Neuron (in vitro differentiated cells): ENCODE measurements around the gene NRP1.
A peak's percentile ranks its signal among the peaks of the same experiment; 100 is the strongest.

Source experiments
- H2AFZ ChIP-seq: one replicate; pipeline ENCODE4 v1.6.1; 2013; ENCODE audit warnings: low read depth, mild to moderate bottlenecking, inconsistent platforms, low read length, moderate library complexity
- H3K27me3 ChIP-seq: one replicate; pipeline ENCODE4 v1.6.1; 2013; ENCODE audit warnings: low read length; ENCODE audit not compliant: insufficient read depth
- H3K36me3 ChIP-seq: one replicate; pipeline ENCODE4 v1.6.1; 2013; ENCODE audit warnings: low read length; ENCODE audit not compliant: insufficient read depth
- H3K4me1 ChIP-seq: one replicate; pipeline ENCODE4 v1.6.1; 2013; ENCODE audit warnings: low read length; ENCODE audit not compliant: insufficient read depth
- H3K4me3 ChIP-seq: 2 replicates; pipeline ENCODE4 v1.5.1; 2013; ENCODE audit warnings: mild to moderate bottlenecking, low read length, moderate library complexity
- H3K9me3 ChIP-seq: one replicate; pipeline ENCODE4 v1.6.1; 2013; ENCODE audit warnings: low read length

Gene NRP1

DNA sequence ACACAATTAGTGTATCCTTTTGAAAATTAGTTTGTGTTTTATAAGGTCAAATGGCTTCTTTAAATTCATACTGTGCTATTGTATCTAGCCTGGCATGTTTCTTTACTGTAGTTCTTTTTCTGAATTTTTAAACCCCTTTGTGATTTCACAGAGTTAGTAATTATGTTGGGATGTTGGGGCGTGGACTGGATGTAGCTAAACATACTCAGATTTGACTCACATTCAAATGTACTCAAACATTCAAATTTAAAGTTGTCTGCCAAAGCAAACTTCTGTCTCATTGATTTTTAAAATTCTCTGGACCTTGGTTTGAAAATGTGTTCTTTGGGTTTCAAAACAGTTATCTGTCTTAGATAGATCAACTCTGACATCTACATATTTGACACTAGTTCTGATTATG is 7.2 kb upstream of the NRP1 start:
- no peak overlapping the region for H3K4me3 ChIP-seq
- H3K9me3 ChIP-seq, result peaks cover 2% of the 10 kb centered on the region
- H2AFZ ChIP-seq, result no peak overlapping the region
- H3K27me3 ChIP-seq, result no peaks in the 10 kb centered on the region
- H3K4me1 ChIP-seq, result peaks cover 20% of the 10 kb centered on the region
- H3K36me3 ChIP-seq, result no peaks in the 10 kb centered on the region

DNA sequence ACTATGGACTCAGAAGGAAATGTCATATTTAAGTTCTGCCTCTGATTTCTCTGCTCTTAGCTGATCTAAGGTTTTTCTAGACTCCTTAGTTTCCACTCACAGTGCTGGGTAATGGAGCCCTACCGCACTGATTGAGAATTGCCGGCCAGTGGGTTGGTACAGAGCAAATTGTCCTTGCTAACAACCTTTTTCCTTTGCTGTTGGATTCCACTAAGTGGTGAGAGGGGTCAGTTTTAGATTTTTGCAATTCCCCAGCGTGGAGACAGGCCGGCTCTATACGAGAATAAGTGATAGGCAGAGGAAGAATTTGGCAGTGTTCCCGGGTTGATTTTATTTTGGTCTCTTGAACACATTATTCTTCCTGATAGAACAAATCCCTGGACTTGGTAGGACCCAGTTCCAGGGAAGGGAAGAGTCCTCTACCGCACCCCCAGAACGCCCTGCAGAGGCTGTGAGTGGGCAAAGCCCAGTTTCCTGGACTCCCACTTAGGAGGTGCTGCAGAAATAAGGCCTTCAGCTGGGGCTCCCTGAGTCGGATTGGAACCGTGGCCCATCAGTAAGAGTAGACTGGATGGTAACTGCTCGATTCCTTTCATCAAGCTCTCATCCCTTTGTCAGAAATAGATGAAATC is 3.0 kb upstream of the NRP1 start:
- Histone ChIP-seq H3K9me3 (no peaks in the 10 kb centered on the region), H3K4me3 (peak overlapping the region; percentile 63), H3K36me3 (no peaks in the 10 kb centered on the region), H2AFZ (peak overlapping the region; percentile 86), H3K4me1 (peaks cover 30% of the 10 kb centered on the region), H3K27me3 (no peaks in the 10 kb centered on the region)

DNA sequence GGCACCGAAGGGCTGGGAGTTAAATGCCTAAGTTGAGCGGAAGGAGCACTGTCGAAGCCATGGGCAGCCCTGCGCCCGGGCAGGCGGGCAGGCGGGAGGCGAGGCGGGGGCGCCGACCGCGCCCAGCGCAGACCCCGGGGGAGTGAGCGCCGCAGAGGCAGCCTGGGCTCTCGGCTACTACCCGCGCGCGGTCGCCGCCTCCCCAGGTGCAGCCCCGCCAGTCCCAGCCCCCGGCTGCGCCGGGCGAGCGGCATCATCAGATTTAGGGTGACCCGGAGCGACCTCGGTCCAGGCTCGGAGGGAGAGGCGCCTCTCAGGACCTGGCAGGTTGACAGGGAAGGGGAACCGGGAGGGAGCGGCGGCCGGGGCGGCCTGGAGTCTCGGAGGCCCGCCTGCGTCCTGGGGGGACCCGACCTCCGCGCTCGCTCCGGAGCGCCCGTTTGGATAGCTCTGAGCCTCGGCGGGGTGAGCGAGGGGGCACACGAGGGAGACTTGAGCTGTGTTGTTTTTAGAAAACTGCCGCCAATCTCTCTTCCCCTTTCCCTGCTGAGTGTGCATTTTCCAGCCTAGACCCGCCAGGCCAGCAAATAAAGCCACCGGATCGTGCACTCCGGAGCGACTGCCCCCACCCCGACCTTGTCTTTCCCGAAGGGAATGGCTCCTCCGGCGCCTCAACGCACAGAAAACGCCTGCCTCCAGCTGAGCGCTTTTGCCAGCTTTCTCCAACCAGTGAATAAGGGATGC is 2.3 kb upstream of the NRP1 start:
- H3K9me3 ChIP-seq, result no peaks in the 10 kb centered on the region
- peak overlapping the region; percentile 86 for H2AFZ ChIP-seq
- no peaks in the 10 kb centered on the region for H3K27me3 ChIP-seq
- peak overlapping the region; percentile 63 for H3K4me3 ChIP-seq
- no peaks in the 10 kb centered on the region for H3K36me3 ChIP-seq
- H3K4me1 ChIP-seq, result peaks cover 29% of the 10 kb centered on the region

DNA sequence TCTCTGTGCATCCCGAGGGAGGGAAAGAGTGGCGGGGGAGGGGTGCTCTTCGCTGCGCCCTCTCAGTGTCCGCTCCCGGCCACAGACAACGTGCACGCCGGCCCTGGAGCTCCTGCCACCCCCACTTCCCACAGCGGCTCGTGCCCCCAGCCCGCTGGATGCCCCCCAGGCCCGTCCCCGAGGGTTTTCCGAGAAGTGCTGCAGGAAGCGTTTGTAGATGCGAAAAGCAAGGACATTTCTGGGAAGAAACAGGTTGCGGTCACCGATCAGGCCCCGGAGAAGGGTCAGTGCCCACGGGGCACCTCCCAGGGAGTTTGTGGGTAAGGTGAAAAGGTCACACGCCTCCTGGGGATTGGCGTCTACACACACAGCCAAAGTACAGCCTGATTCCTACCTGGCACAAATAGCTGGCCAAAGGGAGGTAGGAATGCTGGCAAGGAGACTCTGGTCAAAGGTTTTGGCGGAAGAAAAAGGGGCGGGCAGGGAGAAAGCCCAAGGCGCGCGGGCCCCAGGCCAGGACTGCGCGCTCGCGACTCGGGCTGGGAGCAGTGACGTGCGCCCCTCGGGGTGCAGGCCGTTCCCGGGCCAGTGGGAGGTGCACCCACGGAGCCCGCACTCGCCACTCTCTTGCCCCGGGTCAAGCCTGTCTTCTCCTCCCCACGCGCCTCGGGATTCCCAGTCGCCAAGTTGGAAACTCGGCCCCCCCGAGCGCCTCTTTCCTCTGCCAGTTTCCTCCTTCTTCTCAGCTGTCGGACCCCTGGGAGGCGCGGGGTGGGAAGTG is 1.5 kb upstream of the NRP1 start:
- no peaks in the 10 kb centered on the region for H3K27me3 ChIP-seq
- peak overlapping the region; percentile 86 for H2AFZ ChIP-seq
- peaks cover 36% of the 10 kb centered on the region for H3K4me1 ChIP-seq
- H3K4me3 ChIP-seq, result peak overlapping the region; percentile 63
- H3K36me3 ChIP-seq, result no peaks in the 10 kb centered on the region
- H3K9me3 ChIP-seq, result no peaks in the 10 kb centered on the region

DNA sequence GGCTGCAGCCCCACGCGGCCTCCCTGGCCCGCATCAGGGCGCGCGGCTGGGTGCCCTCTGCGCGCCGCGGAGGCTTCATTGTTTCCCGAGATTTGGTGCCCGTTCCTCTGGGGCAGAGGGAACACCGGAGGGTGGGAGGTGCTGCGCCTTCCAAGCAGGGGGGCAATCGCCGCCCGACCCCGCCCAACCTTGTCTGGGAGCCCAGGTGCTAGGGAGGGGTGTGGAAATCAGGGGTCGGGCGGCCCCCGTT is 1.0 kb upstream of the NRP1 start:
- Histone ChIP-seq H3K4me1 (peaks cover 41% of the 10 kb centered on the region), H3K36me3 (no peaks in the 10 kb centered on the region), H3K9me3 (no peaks in the 10 kb centered on the region), H3K4me3 (peak overlapping the region; percentile 63), H2AFZ (peak overlapping the region; percentile 86), H3K27me3 (no peaks in the 10 kb centered on the region)

DNA sequence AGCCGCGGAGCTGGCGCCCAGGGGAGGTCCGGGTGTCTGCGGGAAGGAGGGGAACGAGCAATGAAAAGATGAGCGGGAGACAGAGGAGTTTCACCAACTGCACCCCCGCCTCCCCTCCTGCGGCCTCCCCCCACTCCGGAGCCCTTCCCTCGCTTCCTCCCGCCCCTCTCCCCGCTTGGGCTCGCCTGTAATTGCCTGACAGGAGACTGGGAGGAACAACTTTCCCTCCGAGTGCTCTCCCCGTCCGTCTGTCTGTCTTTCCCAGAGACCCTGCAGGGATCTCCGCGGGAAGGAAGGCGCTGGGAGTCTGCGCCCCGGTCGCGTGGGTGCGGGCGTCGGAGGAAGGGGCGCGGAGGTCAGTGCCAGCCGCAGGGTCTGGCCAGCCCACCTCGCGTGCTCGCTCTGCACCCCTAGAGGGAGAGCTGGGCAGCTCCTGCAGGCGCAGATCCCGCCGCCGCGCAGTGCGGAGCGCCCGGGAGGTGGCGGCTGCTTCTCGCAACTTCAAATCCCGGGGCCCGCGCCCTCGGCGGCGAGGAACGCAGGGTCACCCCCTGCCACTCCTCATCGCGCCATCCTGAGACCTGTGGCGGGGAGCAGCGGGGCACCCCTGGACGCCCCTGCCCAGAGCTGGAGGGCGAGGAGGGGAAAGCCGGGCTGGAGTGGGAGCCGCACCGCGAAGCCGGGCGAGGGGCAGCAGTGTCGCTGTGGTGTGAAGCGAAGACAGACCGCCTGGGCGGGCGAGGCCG is 511 bp upstream of the NRP1 start:
- peak overlapping the region; percentile 63 for H3K4me3 ChIP-seq
- peak overlapping the region; percentile 86 for H2AFZ ChIP-seq
- peaks cover 2% of the 10 kb centered on the region for H3K36me3 ChIP-seq
- peaks cover 41% of the 10 kb centered on the region for H3K4me1 ChIP-seq
- H3K27me3 ChIP-seq, result no peaks in the 10 kb centered on the region
- no peaks in the 10 kb centered on the region for H3K9me3 ChIP-seq

DNA sequence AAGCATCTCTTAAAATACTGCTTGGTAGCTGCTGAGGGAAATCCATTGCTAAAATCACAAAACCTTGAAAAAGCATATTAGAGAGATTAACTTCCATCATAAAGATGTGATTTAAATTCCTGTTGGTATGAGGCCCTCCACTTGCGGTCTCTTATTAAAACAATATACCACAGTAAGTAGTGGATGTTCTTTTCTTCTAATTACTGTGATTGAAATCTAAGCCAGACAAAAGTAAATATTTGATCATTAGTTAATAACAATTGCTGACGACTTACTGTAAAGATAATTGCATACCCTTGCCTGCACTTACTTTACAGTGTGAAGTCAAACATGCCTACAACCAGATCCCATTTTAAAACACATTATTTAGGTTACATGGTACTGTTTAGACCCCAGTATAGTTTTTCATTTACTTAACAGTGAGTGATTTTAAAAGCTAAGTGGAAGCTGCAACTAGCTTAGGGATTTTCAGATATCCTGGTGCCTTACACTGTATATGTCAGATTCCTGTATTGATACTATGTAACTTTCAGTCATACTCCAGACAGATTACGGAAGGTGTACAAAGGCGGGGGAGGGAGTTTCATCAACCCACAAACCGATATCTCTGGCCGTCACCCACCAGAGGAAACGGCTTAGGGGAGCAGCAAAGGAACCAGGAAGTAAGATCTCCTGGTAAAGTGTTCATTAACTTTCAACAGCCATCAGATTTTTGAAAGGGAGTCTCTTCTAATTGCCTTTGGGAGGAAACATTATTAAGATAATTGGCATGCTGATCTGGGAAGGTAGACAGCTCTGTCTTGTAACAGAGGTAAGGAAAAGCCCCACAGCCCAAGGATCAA is 986 bp downstream of the NRP1 start:
- Histone ChIP-seq H2AFZ (peak overlapping the region; percentile 61), H3K27me3 (no peaks in the 10 kb centered on the region)

DNA sequence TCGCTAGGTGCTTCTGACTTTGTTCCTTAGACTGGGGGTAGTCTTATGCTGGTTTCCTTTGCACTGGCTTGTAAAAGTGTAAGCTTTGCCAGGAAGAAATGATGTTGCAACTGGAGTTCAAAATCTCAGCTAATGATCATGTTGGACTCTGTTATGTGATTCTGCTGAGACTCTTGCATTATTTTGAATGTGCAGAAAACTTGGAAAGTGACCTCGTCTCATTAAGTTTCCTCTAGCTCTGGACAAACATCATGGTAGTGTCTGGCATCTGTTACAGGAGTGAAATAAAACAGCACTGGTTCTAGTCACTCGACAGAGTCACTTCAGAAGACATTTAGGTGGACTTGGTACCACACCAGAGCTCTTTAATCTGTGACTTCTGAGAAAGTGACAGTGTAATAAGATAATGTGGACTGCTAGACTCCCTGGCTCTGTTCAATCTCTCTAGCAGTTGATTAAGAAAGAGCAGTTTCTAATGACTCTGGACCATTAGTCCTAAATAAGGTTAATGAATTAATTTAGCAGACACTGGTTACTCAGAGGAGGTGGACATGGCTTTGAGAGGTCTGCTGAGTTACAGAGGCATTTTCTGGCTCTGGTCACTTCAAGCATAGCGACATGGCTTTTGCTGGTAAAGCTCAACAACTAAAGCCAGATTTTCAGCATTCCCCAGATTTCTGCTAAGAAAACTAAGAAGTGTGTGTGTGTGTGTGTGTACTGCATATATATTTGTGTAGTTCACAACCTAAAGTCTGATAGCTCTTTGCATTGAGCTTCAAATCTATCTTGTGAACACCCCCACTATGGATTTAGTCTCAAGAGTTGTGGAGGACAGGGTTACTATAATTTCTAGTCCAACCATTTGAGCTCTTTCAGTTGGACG is 2.0 kb downstream of the NRP1 start:
- H3K9me3 ChIP-seq, result peaks cover 2% of the 10 kb centered on the region
- H3K36me3 ChIP-seq, result peaks cover 20% of the 10 kb centered on the region
- H3K4me3 ChIP-seq, result peak overlapping the region; percentile 63
- peaks cover 42% of the 10 kb centered on the region for H3K4me1 ChIP-seq
- H3K27me3 ChIP-seq, result no peaks in the 10 kb centered on the region
- no peak overlapping the region for H2AFZ ChIP-seq

More for the DNA sequence above, 986 bp downstream of the NRP1 start:
- H3K36me3 ChIP-seq, result peaks cover 15% of the 10 kb centered on the region
- H3K4me3 ChIP-seq, result peak overlapping the region; percentile 63
- peaks cover 44% of the 10 kb centered on the region for H3K4me1 ChIP-seq
- H3K9me3 ChIP-seq, result peaks cover 2% of the 10 kb centered on the region

DNA sequence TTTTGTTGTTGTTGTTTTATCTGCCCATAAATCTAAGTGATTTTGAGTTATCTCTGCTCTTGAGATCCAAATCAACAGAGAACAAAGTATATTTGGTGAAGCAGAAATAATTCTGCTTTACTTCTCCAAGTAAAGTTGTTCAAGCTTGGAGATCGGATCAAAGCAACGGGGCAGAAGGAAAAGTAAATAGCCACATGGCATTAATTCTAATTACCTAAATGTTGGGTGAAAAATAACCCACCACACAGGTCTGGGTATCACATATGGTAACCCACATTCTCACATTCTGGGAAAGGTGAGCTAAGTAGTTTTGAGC is 3.1 kb downstream of the NRP1 start:
- Histone ChIP-seq H3K4me1 (peaks cover 40% of the 10 kb centered on the region), H3K36me3 (peaks cover 20% of the 10 kb centered on the region), H3K4me3 (peak overlapping the region; percentile 63), H3K27me3 (no peaks in the 10 kb centered on the region), H3K9me3 (peaks cover 2% of the 10 kb centered on the region), H2AFZ (no peak overlapping the region)

DNA sequence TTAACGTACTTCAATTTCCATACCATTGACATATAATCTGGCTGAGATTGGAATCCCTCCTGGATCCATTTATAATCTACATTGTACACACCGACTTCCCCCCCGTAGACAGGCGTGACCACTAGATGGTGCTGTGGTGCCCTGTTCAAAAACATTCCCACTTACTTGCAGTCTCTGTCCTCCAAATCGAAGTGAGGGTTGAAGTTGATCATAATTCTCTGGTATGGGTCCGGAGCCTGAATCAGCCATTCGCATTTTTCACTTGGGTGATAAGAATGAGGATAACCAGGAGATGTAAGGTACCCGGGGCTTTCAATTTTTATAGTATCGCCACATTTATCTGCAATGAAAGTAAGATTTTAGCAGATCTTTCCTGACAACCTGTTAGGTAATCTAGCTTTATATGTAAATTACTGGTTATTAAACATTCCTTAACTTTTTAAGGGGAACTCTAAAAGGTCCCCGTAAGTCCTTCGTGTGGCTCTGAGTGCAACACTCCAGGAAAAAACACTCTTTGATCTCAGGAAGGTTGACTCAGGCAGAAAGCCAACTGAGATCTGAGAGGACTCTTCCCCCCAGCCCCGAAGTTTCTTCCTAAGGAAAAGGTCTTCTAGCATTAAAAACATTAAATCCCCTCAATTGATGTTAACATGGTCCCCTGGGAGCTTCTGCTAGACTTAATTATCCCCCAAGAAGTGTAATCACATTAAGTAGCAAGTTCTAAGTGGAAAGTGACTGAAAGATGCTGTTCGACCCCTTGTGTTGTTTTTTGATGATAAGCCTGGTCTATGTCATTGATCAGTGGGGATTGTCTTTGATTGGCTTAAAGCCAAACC is 3.7 kb downstream of the NRP1 start:
- Histone ChIP-seq H3K4me3 (peak overlapping the region; percentile 63), H3K36me3 (peaks cover 23% of the 10 kb centered on the region), H3K9me3 (peaks cover 2% of the 10 kb centered on the region), H3K4me1 (peaks cover 40% of the 10 kb centered on the region), H3K27me3 (no peaks in the 10 kb centered on the region), H2AFZ (no peak overlapping the region)

DNA sequence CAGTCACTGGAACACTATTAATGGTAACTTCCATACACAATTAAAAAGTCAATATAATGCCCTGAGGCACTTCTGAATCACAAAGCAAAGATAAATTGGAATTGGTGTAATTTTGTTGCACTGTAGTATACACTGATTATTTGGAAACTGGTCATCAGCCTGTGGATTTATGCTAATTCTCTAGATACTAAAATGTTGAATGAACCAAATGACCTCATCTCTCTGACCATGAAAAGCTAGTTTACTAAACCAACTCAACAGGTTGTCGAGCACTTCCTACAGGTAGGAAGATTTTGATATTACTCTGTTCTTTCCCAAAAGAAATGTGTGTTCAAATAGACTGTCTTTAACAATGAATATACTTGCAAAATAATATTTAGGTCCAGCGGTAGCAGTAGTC is 5.3 kb downstream of the NRP1 start:
- Histone ChIP-seq H3K36me3 (peaks cover 28% of the 10 kb centered on the region), H3K4me3 (no peak overlapping the region), H3K4me1 (peaks cover 40% of the 10 kb centered on the region), H3K9me3 (peaks cover 2% of the 10 kb centered on the region), H2AFZ (no peak overlapping the region), H3K27me3 (no peaks in the 10 kb centered on the region)
